ENCODE data around the gene DUOXA2. TPM values are rescaled to one million over a fixed set of nuclear protein-coding genes. Genes with fewer than 3 reads are reported as not detected.

DUOXA2 gene
- polyA plus RNA-seq, 1 donor from 2014 or later, result not detected

GRCh38 chr15:45166834-45167630 lies 52.9 kb downstream of the DUOXA2 start:
- H3K4me1 Mint-ChIP-seq, result peaks cover 11 to 15% (median 15%) of the 10 kb centered on the region in 3 donors
- peak overlapping the region; percentile 78 to 90 (median 88) for H3K4me3 Mint-ChIP-seq
- no peaks in the 10 kb centered on the region for H3K27me3 Mint-ChIP-seq
- no peaks in the 10 kb centered on the region for H3K36me3 Mint-ChIP-seq
- H3K27ac Mint-ChIP-seq, result peak overlapping the region; percentile 77 to 86 (median 85)
- no peaks in the 10 kb centered on the region for H3K9me3 Mint-ChIP-seq

GRCh38 chr15:45167631-45168205 lies 53.6 kb downstream of the DUOXA2 start:
- H3K4me3 Mint-ChIP-seq, result peak overlapping the region; percentile 78 to 90 (median 88)
- H3K27ac Mint-ChIP-seq, result peak overlapping the region; percentile 77 to 86 (median 85)
- no peaks in the 10 kb centered on the region for H3K27me3 Mint-ChIP-seq
- H3K4me1 Mint-ChIP-seq, result peaks cover 11 to 16% (median 13%) of the 10 kb centered on the region in 3 donors
- no peaks in the 10 kb centered on the region for H3K36me3 Mint-ChIP-seq
- H3K9me3 Mint-ChIP-seq, result no peaks in the 10 kb centered on the region

Other genes with a start within 250 kb of the DUOXA2 start
- not detected for gene TERB2, start 157.6 kb upstream of the DUOXA2 start, polyA plus RNA-seq
- 20.3 TPM for gene SORD, start 91.1 kb upstream of the DUOXA2 start, polyA plus RNA-seq
- gene DUOX2, start 154 bp upstream of the DUOXA2 start, polyA plus RNA-seq, result not detected
- not detected for gene DUOXA1, start 15.6 kb downstream of the DUOXA2 start, polyA plus RNA-seq
- 1.4 TPM for gene DUOX1, start 15.7 kb downstream of the DUOXA2 start, polyA plus RNA-seq
- 0.85 TPM for gene SHF, start 73.6 kb downstream of the DUOXA2 start, polyA plus RNA-seq
- gene SLC28A2, start 137.9 kb downstream of the DUOXA2 start, polyA plus RNA-seq, result not detected